HL-60 (cell line): Measurements from ENCODE around the gene ARHGAP10.

Source experiments
- CTCF ChIP-seq: IDR thresholded peaks from one replicate; pipeline ENCODE4 v1.5.1; 2011; ENCODE audit warnings: low read length, control low read depth, inconsistent platforms; ENCODE audit not compliant: insufficient read depth
- SPI1 ChIP-seq: IDR thresholded peaks from 2 replicates; pipeline ENCODE4 v1.6.1; 2012; ENCODE audit warnings: low read depth, mild to moderate bottlenecking, borderline replicate concordance

- TF ChIP-seq CTCF = no peak
- TF ChIP-seq SPI1 = no peak
Observed at GRCh38 chr4:148053298-148054003, 321.6 kb downstream of the ARHGAP10 start.
